Measurements from ENCODE around the gene USP43.

GRCh38 chr17:9771465-9771864 is 126.1 kb downstream of the USP43 start:
- TF ChIP-seq CTCF (IDR thresholded peaks at IDR 0.05) (no peak), POLR2A (IDR thresholded peaks at IDR 0.05) (no peak)
